HepG2 (cell line): ENCODE measurements around the gene C2orf42. TPM values are rescaled to one million over a fixed set of nuclear protein-coding genes. Genes with fewer than 3 reads are reported as not detected.

Source experiments
- DDIT3 ChIP-seq: sonication (generic); formaldehyde crosslinking; IDR thresholded peaks from 2 replicates; pipeline ENCODE4 v1.4.0; 2020; ENCODE audit warnings: mild to moderate bottlenecking, missing genetic modification reagents
- FOXC1 ChIP-seq: sonication (generic); formaldehyde crosslinking; IDR thresholded peaks from 2 replicates; pipeline ENCODE4 v1.8.0; 2022; ENCODE audit warnings: mild to moderate bottlenecking, missing genetic modification reagents, borderline replicate concordance
- FOXP4 ChIP-seq: sonication (generic); formaldehyde crosslinking; IDR thresholded peaks from 2 replicates; pipeline ENCODE4 v1.4.0; 2020; ENCODE audit warnings: missing genetic modification reagents
- HNF4A ChIP-seq: sonication (generic); formaldehyde crosslinking; IDR thresholded peaks from 2 replicates; pipeline ENCODE4 v1.4.0; 2020; ENCODE audit warnings: missing genetic modification reagents
- LCORL ChIP-seq, 2 experiments: fragments of 450-650 bp in 1 of 2; sonication (generic) in 1 of 2; formaldehyde crosslinking in 1 of 2; IDR thresholded peaks; 2 replicates each; pipeline versions ENCODE4 v1.5.0 to v1.6.1; 2017 to 2020; ENCODE audit warnings: antibody characterized with exemption in 1 of 2, missing genetic modification reagents in 1 of 2
- MEIS2 ChIP-seq: sonication (generic); formaldehyde crosslinking; IDR thresholded peaks from 2 replicates; pipeline ENCODE4 v1.9.0; 2021; ENCODE audit warnings: mild to moderate bottlenecking, missing genetic modification reagents
- MTF2 ChIP-seq: sonication (generic); formaldehyde crosslinking; IDR thresholded peaks from 2 replicates; pipeline ENCODE4 v1.5.0; 2020; ENCODE audit warnings: missing genetic modification reagents, borderline replicate concordance
- MXD1 ChIP-seq: sonication (generic); formaldehyde crosslinking; IDR thresholded peaks from 2 replicates; pipeline ENCODE4 v1.4.0; 2020; ENCODE audit warnings: mild to moderate bottlenecking, missing genetic modification reagents
- NFE2 ChIP-seq: sonication (generic); formaldehyde crosslinking; IDR thresholded peaks from 2 replicates; pipeline ENCODE4 v1.4.0; 2020; ENCODE audit warnings: missing genetic modification reagents
- PRPF4 ChIP-seq: fragments of 200-400 bp; formaldehyde crosslinking; IDR thresholded peaks from 2 replicates; pipeline ENCODE4 v1.6.1; 2016; ENCODE audit warnings: low read length, low read depth; ENCODE audit not compliant: poor library complexity, severe bottlenecking
- SMARCE1 ChIP-seq: fragments of 450-650 bp; IDR thresholded peaks from 2 replicates; pipeline ENCODE4 v1.6.1; 2017; ENCODE audit warnings: borderline replicate concordance
- U2AF2 ChIP-seq: fragments of 200-400 bp; formaldehyde crosslinking; IDR thresholded peaks from 2 replicates; pipeline ENCODE4 v1.6.1; 2017; ENCODE audit warnings: low read depth, mild to moderate bottlenecking, low read length
- ZFP62 ChIP-seq: sonication (generic); formaldehyde crosslinking; IDR thresholded peaks from 2 replicates; pipeline ENCODE4 v1.4.0; 2020; ENCODE audit warnings: missing genetic modification reagents
- ZNF3 ChIP-seq: IDR thresholded peaks from 2 replicates; pipeline ENCODE4 v1.7.0; 2017; ENCODE audit warnings: inconsistent platforms
- ZNF407 ChIP-seq: sonication (generic); formaldehyde crosslinking; IDR thresholded peaks from one replicate; pipeline ENCODE4 v1.5.1; 2020; ENCODE audit warnings: mild to moderate bottlenecking, missing genetic modification reagents; ENCODE audit errors: not compliant biosample characterization
- ZNF431 ChIP-seq: sonication (generic); formaldehyde crosslinking; IDR thresholded peaks from 2 replicates; pipeline ENCODE4 v1.9.0; 2022; ENCODE audit warnings: missing genetic modification reagents, low read depth, mild to moderate bottlenecking, borderline replicate concordance
- ZNF563 ChIP-seq: sonication (generic); formaldehyde crosslinking; IDR thresholded peaks from 2 replicates; pipeline ENCODE4 v1.8.0; 2022; ENCODE audit warnings: mild to moderate bottlenecking, moderate library complexity, missing genetic modification reagents
- ZNF615 ChIP-seq: sonication (generic); formaldehyde crosslinking; IDR thresholded peaks from 2 replicates; pipeline ENCODE4 v1.5.0; 2020; ENCODE audit warnings: mild to moderate bottlenecking, missing genetic modification reagents, borderline replicate concordance
- ZNF792 ChIP-seq: IDR thresholded peaks from 2 replicates; pipeline ENCODE4 v1.6.1; 2016
- polyA plus RNA-seq, 8 experiments: library from polyadenylated mRNA; depleted of rRNA in 3 of 8; stranded (reverse) in 7 of 8; unstranded in 1 of 8; fragments of >200 nt; fragmentation: Illumina TruSeq in 4 of 8; extraction: Trizol in 4 of 8; gene quantifications; 2 replicates each; pipeline versions ENCODE4 v1.2.1 to v1.2.3, GENCODE V29; 2011 to 2016; ENCODE audit warnings: low read depth in 4 of 8, missing spikeins in 1 of 8, mixed read lengths in 1 of 8; ENCODE audit not compliant: insufficient read depth in 1 of 8
- total RNA-seq, 5 experiments: library from RNA; depleted of rRNA; stranded (reverse); fragments of >200 nt; fragmentation: Illumina TruSeq; extraction: Trizol; gene quantifications; 2 replicates each; pipeline ENCODE4 v1.2.3, GENCODE V29; 2016; ENCODE audit warnings: low read depth in 1 of 5

C2orf42 gene
- total and polyA plus RNA-seq, 2 of the 13 experiments (the other 11 are each of a cell fraction or from before 2014, with no cell fraction given): 9.3 to 9.9 TPM

GRCh38 chr2:70141902-70142589 lies 48.8 kb downstream of the C2orf42 start (continued):
- TF ChIP-seq DDIT3 (CRISPR knock-in tag): no peak
- no peak for TF ChIP-seq LCORL (IDR thresholded peaks at IDR 0.05)
- peak; percentile 5; the same call in 1 of the 2 replicates for TF ChIP-seq LCORL (CRISPR knock-in tag; IDR thresholded peaks at IDR 0.05)
- no peak; the same call in 1 of the 2 replicates for TF ChIP-seq FOXP4 (CRISPR knock-in tag)
- TF ChIP-seq U2AF2: no peak
- no peak for TF ChIP-seq NFE2 (CRISPR knock-in tag)
- TF ChIP-seq MEIS2 (CRISPR knock-in tag): no peak
- no peak for TF ChIP-seq ZNF3
- TF ChIP-seq MXD1 (CRISPR knock-in tag): no peak; the same call in none of the 2 replicates
- peak; percentile 98 for TF ChIP-seq ZNF563
- no peak for TF ChIP-seq SMARCE1
- peak; percentile 91 for TF ChIP-seq ZNF407
- no peak for TF ChIP-seq ZNF792 (CRISPR knock-in tag)
- no peak; the same call in 1 of the 2 replicates for TF ChIP-seq FOXC1 (CRISPR knock-in tag)
- no peak for TF ChIP-seq PRPF4
- no peak for TF ChIP-seq ZNF615
- no peak; the same call in 1 of the 2 replicates for TF ChIP-seq HNF4A (CRISPR knock-in tag)
- no peak for TF ChIP-seq ZFP62 (CRISPR knock-in tag)
- no peak; the same call in 1 of the 2 replicates for TF ChIP-seq MTF2 (CRISPR knock-in tag)
- TF ChIP-seq ZNF431 (CRISPR knock-in tag): 0 out of 2 replicates have a peak, but pooled peaks have one; percentile 52
